ENCODE results near the gene TRIM32.

TRIM32 gene

DNA sequence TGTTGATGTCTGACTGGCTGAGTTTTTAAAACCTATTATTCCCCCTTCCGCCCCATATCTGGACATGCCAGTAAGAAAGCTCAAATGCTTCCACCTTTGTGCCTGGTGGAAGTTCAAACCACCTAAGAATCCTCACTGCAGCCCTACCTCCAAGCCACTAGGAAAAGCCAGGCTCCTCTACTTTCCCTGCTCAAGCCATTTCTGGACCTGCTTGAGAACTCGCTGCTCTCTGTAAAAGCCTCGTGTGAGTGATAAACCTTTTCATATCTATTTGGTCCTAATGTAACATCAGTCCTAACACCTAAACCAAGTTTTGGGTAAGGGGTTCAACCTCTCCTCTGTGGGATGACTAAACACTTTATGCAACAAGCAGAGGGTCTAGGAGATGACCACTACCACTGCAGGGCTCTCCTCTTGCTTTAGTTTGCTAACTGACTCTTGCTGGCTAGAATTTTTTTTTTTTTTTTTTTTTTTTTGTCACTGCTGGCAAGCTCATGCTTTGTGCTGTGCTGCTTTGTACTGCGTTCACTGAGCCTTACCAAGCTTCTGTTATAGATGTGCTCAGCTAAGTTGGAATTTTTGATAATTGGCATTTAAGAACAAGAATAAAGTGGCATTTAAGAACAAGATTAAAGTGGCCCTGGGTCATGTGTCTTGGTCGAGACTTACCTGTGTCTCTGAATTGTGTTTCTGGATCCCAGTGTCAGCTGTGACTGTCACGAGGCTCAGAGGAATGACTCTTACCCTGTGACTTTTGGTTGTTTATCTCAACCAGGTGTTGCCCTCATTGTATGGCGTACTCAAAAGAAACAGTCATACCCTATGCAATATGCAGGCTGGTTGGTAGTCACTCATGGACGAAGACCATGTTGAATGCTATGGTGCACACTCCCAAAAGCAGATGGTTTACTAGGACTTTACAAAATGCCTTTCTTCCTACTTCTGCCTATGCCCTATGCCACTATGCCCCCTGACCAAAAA, 19.5 kb downstream of the TRIM32 start:
- DNase-seq = no peak

DNA sequence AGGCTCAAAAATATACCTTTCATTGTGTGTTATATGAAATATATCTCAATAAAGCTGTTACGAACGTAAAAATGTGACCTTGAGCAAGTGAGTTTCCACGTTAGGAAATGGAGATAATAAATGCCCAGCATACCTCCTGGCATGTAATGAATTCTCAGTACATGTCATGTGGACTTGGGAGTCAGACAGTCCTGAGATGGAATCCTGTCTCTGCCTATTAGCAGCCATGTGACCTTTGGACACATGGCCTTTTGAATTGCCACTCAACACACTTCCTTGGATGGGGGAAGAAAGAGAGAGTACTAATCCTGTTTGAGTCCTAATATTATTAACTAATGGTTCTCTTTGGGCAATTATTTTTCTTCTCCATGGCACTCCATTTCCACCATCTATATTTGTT, 25.7 kb downstream of the TRIM32 start:
- DNase-seq = no peak

DNA sequence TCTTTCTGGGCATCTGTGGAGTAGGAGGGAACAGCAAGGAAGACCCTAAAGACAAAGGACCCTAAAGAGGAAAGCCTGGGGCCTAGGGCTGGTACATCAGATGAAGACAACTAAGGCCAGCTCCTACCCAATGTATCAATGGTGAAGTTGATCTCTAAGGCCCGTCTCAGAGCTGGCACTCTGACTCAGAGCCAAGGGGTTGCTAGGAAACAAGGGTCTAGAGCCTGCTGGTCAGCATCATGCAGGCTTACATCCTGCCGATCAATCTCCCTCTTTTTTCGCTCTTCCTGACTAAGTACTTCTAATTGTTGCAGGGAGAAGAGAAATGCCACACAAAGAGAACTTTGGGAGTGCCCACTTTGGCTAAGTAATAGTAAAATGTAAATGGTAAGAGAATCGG, 26.2 kb downstream of the TRIM32 start:
- DNase-seq = no peak

DNA sequence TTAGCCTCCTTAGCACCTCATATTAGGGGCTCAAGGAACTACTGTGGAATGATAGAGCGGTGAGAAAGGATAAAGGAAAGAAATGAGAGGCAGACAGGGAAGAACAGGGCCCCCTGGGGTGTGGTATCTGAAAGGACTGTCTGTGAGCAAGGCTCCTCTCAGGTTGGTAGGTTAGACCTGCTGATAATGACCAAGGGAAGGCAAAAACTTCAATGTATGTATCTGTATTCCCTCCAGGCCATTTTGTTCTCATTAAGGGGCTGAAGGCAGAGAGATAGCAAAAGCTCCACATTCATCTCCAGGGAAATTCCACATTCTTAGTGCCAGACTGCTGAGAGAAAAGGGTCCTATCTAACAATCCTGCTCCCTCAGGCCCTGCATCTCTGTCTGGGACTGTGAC, 28.6 kb downstream of the TRIM32 start:
- DNase-seq = no peak

DNA sequence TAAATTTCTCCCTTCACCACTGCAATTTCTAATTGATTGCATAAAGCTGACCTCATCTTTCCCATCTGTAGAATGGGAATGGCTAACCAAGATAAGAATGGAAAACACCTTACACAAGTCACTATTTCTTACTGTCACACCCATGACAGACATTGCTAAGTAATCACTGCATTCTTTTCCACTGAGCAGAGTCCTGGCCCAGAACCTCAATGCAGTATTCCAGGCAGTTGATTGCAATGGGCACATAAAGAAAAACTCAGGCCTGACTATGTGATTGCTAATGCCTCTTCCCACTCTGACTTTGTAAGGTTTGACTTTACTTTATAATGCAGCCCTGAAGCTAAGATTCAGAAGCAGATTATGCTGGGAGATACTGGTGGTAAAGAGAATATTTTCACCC, 29.3 kb downstream of the TRIM32 start:
- no peak for DNase-seq

DNA sequence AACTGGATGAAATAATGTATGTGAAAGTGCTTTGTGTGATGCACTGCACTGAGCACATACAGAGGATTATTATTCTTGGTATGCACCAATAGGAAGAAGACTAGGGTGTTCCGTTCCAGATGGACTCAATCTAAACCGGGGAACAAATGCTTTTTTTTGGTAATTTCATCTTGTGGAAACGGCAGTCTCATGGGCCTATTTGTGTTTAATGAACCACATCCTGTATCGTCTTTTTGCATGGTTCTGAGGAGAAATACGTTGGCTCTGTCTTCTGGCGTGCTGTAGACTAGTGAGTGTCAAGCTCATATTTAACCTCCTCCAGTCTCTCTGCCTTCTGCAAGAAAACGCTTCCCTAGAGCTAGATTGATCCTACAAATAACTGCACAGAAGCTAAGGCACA, 30.0 kb downstream of the TRIM32 start:
- DNase-seq = no peak

DNA sequence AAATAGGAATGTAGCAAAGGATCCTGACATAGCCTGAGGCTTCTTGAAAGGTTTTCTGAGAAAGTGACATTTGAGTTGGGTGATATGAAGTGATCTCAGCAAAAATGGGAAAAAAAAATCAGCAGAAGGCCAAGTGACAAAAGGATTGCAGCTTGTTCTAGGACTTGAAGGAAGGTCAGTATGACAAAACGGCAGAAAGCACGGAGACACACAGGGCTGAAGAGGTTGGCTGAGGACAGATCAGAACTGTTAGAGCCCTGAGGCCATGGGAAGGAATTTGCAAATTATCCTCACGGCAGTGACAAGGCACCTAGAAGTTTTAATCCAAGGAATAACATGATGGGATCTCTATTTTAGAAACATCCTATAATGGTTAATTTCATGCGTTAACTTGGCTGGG, 31.0 kb downstream of the TRIM32 start:
- no peak for DNase-seq

DNA sequence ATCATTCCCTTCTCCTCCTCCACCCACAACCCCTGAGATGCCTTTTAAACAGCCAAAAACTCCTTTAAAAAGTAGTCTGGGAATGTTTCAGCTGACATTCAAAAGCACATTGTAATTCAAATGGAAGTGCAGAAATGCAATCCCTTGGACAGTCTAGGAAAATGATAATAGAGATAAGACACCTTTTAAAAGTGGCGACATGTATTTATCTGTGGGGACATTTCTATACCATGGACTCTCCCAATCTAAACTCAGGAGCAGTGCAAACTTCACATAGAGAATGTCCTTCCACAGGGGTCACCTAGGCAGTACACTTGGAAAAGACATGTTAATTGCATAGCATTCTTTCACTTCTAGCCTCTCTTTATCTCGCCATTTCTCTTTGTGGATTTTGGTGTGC, 33.0 kb downstream of the TRIM32 start:
- no peak for DNase-seq

DNA sequence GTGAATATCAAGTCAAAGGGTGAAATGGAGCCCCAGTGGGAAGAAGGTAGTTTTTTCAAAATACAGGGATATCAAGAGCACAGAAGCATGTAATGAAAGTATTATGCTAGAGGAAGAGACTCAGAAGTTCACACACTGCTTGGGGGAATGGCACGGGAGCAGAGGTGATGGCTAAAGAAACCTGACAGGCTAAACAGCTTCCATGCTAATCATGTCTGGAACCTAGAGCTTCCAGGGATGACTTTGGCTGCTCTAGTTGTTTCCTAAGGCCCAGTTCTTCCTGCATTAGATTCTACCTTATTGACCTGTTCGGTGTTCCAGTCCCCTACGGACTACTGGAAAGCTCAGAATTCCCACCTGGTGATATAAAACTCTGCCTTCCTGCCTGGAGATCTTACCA, 34.3 kb downstream of the TRIM32 start:
- DNase-seq = no peak

DNA sequence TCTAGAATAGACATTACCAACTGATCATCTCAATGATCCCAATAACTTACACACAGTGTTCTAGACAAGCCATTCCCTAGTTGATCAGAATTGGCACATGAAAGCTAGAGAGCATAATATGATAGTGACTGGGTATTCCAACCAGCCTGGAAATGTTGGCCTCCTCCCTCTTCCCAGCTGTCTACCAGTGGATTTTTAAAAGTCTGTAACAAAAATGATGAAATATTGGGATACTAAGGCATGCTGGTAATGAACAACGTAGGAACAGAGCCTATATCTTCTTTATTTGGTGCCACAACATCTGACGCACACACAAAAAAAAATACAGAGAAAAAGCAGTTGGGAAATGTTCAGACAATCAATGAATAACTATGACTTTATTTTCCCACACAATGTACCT, 34.8 kb downstream of the TRIM32 start:
- no peak for DNase-seq

DNA sequence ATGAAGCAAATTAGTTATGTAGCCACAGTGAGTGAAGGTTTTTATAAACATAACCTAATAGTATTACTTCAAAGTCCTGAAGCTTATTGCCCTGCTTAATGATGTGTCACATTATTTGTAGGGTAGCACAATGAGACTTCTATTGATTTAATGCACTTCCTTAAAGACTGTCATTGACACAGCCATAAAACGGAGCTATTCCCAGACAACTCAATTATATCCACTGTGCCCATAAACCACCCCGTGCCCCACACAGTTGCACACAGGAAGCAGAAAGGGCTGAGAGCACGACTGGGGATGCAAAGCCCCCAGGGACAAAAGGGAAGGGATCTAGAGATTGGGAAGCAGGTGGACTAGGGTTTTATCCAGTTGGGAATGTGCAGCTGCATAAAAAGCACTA, 37.0 kb downstream of the TRIM32 start:
- DNase-seq = no peak

DNA sequence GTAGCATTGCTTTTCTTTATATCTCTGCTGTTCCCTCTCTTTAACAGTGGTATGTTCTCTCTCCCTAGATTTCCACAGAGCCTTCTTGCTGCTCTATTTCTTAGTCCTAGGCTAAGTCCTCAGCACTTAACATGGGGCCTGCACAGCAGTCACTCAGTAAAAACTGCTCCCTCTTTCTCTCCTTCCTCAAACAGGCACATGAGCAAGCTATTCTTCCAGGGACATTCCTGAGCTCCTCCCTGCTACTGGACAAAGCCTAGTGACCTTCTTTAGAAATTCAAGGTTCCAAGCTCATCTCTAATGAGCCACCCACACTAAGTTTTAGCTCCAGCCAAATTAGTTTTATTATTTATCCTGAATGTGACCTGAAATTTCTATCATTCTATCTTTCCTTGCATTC, 39.5 kb downstream of the TRIM32 start:
- no peak for DNase-seq

DNA sequence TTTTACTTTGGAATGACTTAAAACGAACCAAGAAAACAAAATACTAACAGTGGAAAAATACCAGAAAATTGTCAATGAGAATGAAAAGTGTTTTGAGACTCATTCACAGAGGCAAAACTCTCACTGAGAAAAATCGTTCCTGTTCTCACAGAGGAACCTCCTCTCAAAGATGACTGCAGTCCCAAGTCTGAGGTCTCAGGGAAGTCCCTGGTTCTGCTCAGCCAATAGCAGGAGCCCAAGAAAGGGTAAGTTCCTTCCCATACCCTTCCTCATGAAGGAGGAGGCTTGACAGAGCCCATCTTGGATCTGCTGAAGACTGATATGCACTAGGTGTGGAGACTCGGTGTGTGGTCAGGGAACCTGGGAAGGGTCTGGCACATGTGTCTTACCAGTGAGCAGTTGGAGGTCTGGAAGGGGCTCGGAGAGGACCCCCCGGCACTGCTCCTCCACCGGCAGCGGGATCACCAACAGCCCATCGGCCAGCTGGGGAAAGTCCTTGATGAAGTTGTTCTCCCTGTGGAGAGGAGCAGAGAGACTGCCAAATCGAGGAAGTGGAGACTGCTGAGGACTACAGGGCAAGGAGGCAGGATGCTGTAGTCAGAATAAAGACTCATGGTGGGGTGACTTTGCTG, 46.0 kb downstream of the TRIM32 start:
- no peak for DNase-seq

DNA sequence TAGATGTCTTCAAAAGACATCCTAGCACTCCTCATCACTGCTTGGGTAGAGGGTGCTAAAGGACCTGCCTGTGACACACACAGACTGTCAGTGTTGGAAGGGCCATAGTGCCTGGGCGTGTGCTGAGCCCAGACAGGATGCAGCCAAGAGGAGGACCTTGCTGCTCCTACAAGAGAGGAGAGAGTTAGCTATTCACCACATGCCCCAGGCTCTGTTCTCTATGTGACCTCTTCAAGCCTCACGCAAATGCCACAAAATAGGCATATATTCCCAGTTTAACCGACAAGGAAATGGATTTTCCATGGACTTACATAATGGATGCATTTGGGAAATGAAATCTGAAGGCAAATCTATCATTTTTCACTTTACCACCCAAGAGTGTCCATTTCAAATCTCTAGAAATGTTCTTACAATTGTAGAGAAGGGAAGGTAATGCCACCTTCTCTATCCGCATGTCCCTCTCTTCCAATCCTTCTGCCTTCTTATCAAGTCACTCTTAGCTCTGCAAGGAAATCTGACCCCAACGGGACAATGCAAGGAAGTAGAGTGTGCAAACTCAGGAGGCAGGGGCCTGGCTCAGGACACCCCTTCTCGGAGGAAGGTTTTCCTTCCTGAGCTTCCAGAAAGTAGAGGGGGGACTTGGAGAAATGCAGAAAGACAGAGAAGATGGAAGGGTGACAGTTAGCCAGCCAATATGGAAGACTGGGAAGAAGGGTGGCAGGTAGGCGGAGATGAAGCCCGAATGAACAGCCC, 49.5 kb downstream of the TRIM32 start:
- no peak for DNase-seq

DNA sequence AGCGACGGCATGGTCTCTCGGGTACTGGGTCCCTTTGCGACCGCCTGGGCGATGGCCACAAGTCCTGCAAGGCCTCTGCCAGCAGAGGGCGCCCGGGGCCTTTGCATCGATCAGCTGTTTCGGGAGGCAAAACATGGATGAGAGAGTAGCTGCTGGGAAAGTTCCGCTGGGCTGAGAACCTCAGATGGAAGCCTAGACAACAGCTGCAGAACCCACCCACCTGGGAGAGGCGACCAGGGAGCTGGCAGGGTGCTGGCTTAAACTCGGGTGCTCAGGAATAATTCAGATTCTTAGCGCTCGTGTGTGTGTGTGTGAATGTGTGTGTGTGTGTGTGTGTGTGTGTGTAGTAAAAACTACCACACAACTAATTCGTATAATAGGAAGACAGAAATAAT, 50.0 kb downstream of the TRIM32 start:
- peak; percentile 4 for DNase-seq

DNA sequence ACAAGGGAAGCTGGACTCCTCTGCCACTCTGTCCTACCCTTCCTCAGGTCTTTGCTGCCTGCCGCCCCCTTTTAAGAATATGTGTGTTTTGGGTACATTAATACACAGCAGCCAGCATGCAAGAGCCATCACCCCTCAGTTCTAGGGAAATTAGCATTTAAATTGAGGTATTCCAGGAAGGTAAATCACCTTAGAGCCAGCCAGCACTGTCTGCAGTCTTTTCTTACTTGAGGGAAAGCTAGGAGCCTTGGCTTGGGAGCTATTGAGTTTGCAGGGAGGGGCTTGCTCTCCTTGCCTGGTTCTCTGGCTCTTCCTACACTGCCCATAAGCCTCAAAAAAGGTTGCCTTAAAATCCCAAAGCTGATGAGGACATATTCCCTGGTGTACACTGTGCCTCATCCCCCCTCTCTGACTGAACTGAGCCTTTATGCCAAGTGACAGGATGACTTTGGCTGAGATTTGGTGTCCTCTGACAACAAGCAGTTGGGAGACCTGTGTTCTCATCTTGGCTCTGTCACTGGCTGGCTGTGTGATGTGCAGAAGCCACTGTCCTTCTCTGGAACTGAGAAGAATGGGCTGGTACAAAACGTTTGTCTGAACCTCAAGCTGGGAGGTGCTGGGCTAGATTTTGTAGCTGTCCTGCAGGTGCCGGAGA, 54.1 kb downstream of the TRIM32 start:
- no peak for DNase-seq

DNA sequence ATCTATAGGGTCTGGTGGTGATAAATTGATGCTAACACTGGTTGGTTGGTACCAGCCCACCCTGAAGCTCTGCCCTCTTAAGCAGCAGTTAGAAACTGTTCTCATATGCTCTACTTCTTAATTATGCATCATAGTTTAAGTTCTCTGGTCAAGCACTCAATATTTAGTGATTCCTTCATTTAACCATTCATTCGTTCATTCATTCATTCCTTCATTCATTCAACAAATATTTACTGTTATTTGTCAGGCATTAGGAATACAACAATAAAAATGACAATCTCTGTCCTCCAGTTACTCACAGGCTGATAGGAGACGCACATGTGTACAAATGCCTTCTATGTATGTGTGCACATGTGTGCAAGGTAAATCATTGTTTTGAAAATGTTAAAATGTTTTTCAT, 54.6 kb downstream of the TRIM32 start:
- no peak for DNase-seq

DNA sequence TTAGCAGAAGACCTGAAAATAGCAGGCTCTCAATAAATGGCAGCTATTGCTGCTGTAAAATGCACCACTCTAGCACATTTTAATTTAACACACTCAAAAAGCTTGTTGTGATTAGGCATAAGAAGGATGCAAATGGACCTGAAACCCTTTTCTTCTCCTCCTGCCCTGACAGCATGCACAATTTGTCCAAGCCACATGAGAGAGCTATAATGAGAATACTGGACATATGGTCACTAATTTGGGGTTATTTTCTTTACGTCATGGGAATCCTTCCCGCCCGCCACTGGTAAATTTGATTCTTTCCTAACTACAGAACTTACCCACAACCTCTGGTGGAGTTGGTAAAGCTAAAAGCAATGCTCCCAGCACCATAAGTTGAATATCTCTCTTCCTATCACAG, 62.1 kb downstream of the TRIM32 start:
- DNase-seq = no peak

DNA sequence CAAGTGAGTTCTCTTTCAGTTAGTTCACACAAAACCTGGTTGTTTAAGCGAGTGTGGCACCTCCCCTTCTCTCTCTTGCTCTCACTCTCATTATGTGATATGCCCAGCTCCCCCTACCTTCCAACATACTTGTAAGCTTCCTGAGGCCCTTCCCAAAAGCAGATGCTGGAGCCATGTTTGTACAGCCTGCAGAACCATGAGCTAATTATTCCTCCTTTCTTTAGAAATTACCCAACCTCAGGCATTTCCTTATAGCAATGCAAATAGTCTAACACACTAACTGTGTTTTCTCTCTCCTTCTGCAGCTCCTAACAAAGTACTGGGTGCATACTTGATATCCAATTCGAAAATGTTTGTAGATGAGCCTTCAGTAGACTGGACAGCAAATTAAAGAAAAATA, 62.7 kb downstream of the TRIM32 start:
- DNase-seq = no peak

DNA sequence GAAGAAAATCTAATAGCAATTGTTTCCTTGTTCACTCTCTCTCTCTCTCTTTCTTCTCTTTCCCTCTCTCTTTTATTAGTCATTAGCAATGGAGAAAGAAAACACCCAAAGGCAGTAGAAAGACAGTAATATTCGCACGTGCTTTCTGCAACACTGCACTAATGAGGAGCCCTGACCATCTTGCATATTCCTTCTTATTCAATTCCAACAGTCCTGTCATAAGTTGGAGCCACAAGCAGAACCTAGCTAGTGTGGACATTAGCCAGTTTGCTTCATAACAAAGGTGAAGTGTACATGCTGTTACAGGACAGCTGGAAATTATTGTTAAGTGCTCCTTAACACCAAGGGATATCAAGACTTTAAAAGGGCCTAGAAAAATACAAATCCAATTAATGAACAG, 63.4 kb downstream of the TRIM32 start:
- no peak for DNase-seq

All from GOT3 (cell line).